T-helper 22 cell (primary cell): ENCODE measurements around the gene SLC43A1.

Source experiments
- DNase-seq: peaks from one replicate; pipeline ENCODE4 v3.0.0-alpha.2; 2020; ENCODE audit warnings: low read depth

The SLC43A1 gene

GRCh38 chr11:57527056-57527631, 11.6 kb upstream of the SLC43A1 start:
- DNase-seq: peak; percentile 30

- DNase-seq: no peak
Measured at GRCh38 chr11:57523419-57523818, 7.9 kb upstream of the SLC43A1 start.

- DNase-seq: no peak
Measured at GRCh38 chr11:57521116-57521515, 5.6 kb upstream of the SLC43A1 start.

- no peak for DNase-seq
Measured at GRCh38 chr11:57516061-57516443, 550 bp upstream of the SLC43A1 start.

GRCh38 chr11:57514538-57515331, 767 bp downstream of the SLC43A1 start:
- peak; percentile 16 for DNase-seq

GRCh38 chr11:57513911-57514537, 1.5 kb downstream of the SLC43A1 start:
- DNase-seq: no peak

- DNase-seq: no peak
Measured at GRCh38 chr11:57513452-57513795, 2.1 kb downstream of the SLC43A1 start.

- DNase-seq: no peak
Measured at GRCh38 chr11:57512646-57513451, 2.7 kb downstream of the SLC43A1 start.

- no peak for DNase-seq
Measured at GRCh38 chr11:57511741-57512430, 3.6 kb downstream of the SLC43A1 start.

GRCh38 chr11:57508341-57509170, 6.9 kb downstream of the SLC43A1 start:
- no peak for DNase-seq

GRCh38 chr11:57506522-57506921, 9.0 kb downstream of the SLC43A1 start:
- DNase-seq: no peak

- no peak for DNase-seq
Measured at GRCh38 chr11:57504511-57504910, 11.0 kb downstream of the SLC43A1 start.

GRCh38 chr11:57502870-57503269, 12.6 kb downstream of the SLC43A1 start:
- DNase-seq: no peak

- DNase-seq: no peak
Measured at GRCh38 chr11:57502376-57502775, 13.1 kb downstream of the SLC43A1 start.

- no peak for DNase-seq
Measured at GRCh38 chr11:57501953-57502352, 13.5 kb downstream of the SLC43A1 start.

- DNase-seq: no peak
Measured at GRCh38 chr11:57500926-57501325, 14.6 kb downstream of the SLC43A1 start.

- no peak for DNase-seq
Measured at GRCh38 chr11:57500515-57500914, 15.0 kb downstream of the SLC43A1 start.

- DNase-seq: no peak
Measured at GRCh38 chr11:57499983-57500461, 15.5 kb downstream of the SLC43A1 start.

- no peak for DNase-seq
Measured at GRCh38 chr11:57499413-57499982, 16.0 kb downstream of the SLC43A1 start.

GRCh38 chr11:57498540-57498939, 17.0 kb downstream of the SLC43A1 start:
- DNase-seq: no peak
